Measurements from ENCODE around the gene FAT3.

The FAT3 gene

GRCh38 chr11:92227959-92228935 lies 3.6 kb downstream of the FAT3 start:
- DNase-seq (ENCODE audit: low read depth in 2 of 2): no peak

GRCh38 chr11:92236856-92237255 lies 12.2 kb downstream of the FAT3 start:
- DNase-seq (ENCODE audit: low read depth in 2 of 2): no peak

GRCh38 chr11:92240916-92241315 lies 16.3 kb downstream of the FAT3 start:
- DNase-seq (ENCODE audit: low read depth in 2 of 2): no peak

GRCh38 chr11:92245700-92246271 lies 21.2 kb downstream of the FAT3 start:
- no peak for DNase-seq (ENCODE audit: low read depth in 2 of 2)

GRCh38 chr11:92246630-92247029 lies 22.0 kb downstream of the FAT3 start:
- no peak for DNase-seq (ENCODE audit: low read depth in 2 of 2)

GRCh38 chr11:92249156-92249753 lies 24.6 kb downstream of the FAT3 start:
- no peak for DNase-seq (ENCODE audit: low read depth in 2 of 2)

- DNase-seq (ENCODE audit: low read depth in 2 of 2): no peak
These were observed 27.4 kb downstream of the FAT3 start for GRCh38 chr11:92251980-92252379.

- DNase-seq (ENCODE audit: low read depth in 2 of 2): no peak
These were observed 28.8 kb downstream of the FAT3 start for GRCh38 chr11:92253421-92253820.

- no peak for DNase-seq (ENCODE audit: low read depth in 2 of 2)
These were observed 29.3 kb downstream of the FAT3 start for GRCh38 chr11:92253945-92254344.

GRCh38 chr11:92257536-92257935 lies 32.9 kb downstream of the FAT3 start:
- DNase-seq (ENCODE audit: low read depth in 2 of 2): no peak

- no peak for DNase-seq (ENCODE audit: low read depth in 2 of 2)
These were observed 35.2 kb downstream of the FAT3 start for GRCh38 chr11:92259861-92260260.

GRCh38 chr11:92264350-92264749 lies 39.7 kb downstream of the FAT3 start:
- DNase-seq (ENCODE audit: low read depth in 2 of 2): no peak

GRCh38 chr11:92266806-92267205 lies 42.2 kb downstream of the FAT3 start:
- no peak for DNase-seq (ENCODE audit: low read depth in 2 of 2)

GRCh38 chr11:92267278-92267677 lies 42.7 kb downstream of the FAT3 start:
- DNase-seq (ENCODE audit: low read depth in 2 of 2): no peak

GRCh38 chr11:92267968-92268367 lies 43.4 kb downstream of the FAT3 start:
- no peak for DNase-seq (ENCODE audit: low read depth in 2 of 2)

- DNase-seq (ENCODE audit: low read depth in 2 of 2): no peak
These were observed 43.9 kb downstream of the FAT3 start for GRCh38 chr11:92268546-92268945.

GRCh38 chr11:92269021-92269420 lies 44.4 kb downstream of the FAT3 start:
- no peak for DNase-seq (ENCODE audit: low read depth in 2 of 2)

- DNase-seq (ENCODE audit: low read depth in 2 of 2): no peak
These were observed 45.2 kb downstream of the FAT3 start for GRCh38 chr11:92269841-92270240.

GRCh38 chr11:92272651-92273050 lies 48.0 kb downstream of the FAT3 start:
- no peak for DNase-seq (ENCODE audit: low read depth in 2 of 2)
